Measurements from ENCODE around the gene C5orf63. TPM values are rescaled to one million over a fixed set of nuclear protein-coding genes. Genes with fewer than 3 reads are reported as not detected.

Gene C5orf63
- total and polyA plus RNA-seq, 2 of the 13 experiments (the other 11 are each of a cell fraction or from before 2014, with no cell fraction given): 7.9 to 8.8 TPM

Other genes with a start within 250 kb of the C5orf63 start
- gene MARCHF3, start 42.9 kb downstream of the C5orf63 start, total RNA-seq (2016; rRNA removed; fragmentation: Illumina TruSeq; extraction: Trizol): 9.0 and 11.9 TPM in 2 replicates
- gene MARCHF3, start 42.9 kb downstream of the C5orf63 start, polyA plus RNA-seq (2011; rRNA removed): 4.3 and 4.8 TPM in 2 replicates
- gene MEGF10, start 217.3 kb upstream of the C5orf63 start, total RNA-seq (2016; rRNA removed; fragmentation: Illumina TruSeq; extraction: Trizol): not detected in 2 replicates
- gene MEGF10, start 217.3 kb upstream of the C5orf63 start, polyA plus RNA-seq (2011; rRNA removed): not detected in 2 replicates